GM12892 (cell line): Measurements from ENCODE around the gene FBXL19.

Experiments used
- POLR2A ChIP-seq: IDR thresholded peaks from 2 replicates; pipeline ENCODE4 v1.6.1; 2011; ENCODE audit warnings: low read depth, low read length, control low read depth
- POLR2AphosphoS5 ChIP-seq: IDR thresholded peaks from 2 replicates; pipeline ENCODE4 v1.6.1; 2011; ENCODE audit warnings: low read depth, low read length, control low read depth
- TAF1 ChIP-seq: IDR thresholded peaks from 2 replicates; pipeline ENCODE4 v1.6.1; 2011; ENCODE audit warnings: low read depth, mild to moderate bottlenecking, control low read depth, low read length, borderline replicate concordance

DNA sequence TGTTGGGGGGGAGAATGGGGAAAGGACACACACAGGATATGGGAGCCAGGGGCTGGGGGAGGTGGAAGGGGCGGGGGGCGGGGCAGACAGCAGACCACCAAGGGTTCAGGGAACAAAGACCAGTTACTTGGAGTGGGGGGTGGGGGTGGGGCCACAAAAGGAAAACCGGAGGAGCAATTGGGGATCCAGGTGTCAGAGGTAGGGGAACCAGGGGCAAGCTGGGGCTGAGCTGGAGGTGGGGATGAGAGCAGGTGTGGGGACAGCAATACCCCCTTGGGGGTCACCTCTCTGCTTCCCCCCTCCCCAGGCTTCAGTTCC, 24.1 kb downstream of the FBXL19 start:
- no peak for TF ChIP-seq TAF1
- TF ChIP-seq POLR2A: no peak
- TF ChIP-seq POLR2AphosphoS5: no peak
